COLO829 (cell line): ENCODE data around the gene RNF207.

Experiments used
- DNase-seq: peaks from one replicate; pipeline ENCODE4 v3.0.0; 2012; ENCODE audit warnings: low spot score

The RNF207 gene, protein sequence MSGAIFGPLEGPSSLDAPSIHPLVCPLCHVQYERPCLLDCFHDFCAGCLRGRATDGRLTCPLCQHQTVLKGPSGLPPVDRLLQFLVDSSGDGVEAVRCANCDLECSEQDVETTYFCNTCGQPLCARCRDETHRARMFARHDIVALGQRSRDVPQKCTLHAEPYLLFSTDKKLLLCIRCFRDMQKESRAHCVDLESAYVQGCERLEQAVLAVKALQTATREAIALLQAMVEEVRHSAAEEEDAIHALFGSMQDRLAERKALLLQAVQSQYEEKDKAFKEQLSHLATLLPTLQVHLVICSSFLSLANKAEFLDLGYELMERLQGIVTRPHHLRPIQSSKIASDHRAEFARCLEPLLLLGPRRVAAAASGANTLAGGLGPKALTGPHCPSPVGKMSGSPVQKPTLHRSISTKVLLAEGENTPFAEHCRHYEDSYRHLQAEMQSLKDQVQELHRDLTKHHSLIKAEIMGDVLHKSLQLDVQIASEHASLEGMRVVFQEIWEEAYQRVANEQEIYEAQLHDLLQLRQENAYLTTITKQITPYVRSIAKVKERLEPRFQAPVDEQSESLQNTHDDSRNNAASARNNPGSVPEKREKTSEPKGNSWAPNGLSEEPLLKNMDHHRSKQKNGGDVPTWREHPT

GRCh38 chr1:6205849-6206519, at the start of gene RNF207:
Gene RNF207 (plus strand): TSS chr1:6206119. CDS start chr1:6206536, 417 bp downstream.
- no peak for DNase-seq

GRCh38 chr1:6157132-6157527, 48.8 kb upstream of the RNF207 start:
- no peak for DNase-seq

DNA sequence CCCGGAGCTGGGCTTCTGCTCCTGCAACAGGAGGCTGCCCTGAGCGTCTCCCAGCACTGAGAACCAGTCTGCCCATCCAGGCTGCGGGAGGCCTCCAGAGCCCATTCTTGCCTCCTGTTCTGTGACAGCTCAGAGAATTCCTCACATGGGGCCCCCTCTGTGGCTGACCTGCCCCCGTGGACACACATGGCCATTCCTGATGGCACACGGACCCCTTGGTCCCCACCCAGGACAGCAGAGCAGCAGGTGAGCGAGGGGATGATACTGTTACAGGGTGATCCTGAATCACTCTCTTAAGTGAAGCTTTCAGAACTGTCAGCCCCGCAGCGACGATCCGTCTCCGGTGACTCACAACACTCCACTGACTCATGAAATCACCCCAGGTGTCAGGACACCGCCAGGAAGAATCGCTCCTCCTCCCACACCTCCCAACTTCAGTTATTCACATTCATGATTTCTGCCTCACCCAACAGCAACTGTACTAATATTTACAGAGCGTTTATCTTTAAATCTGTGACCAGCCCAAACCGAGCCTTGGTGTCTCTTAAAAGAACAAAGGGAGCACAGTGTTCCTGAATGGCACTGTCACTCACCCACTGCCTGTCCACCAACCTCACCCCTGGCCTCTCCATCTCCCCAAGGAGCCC, 48.3 kb upstream of the RNF207 start:
- DNase-seq = peak; percentile 73

DNA sequence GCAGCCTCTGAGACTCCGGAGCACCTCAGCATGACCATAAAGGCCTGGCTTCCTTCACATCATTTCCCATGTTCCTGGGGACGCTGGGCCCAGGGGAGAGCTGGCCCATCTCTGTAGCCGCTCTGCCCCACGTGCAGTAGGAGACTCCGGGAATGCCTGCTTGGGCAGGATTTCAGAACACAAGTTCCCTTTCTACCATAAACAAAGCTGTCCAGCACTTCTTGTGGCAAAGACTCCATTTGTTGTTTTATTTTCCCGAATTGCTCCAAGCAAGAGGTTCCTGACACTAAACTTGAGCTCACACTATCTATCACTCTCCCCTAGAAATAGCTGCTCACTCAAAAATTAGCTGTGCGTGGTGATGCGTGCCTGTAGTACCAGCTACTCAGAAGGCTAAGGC, 47.7 kb upstream of the RNF207 start:
- DNase-seq = no peak

DNA sequence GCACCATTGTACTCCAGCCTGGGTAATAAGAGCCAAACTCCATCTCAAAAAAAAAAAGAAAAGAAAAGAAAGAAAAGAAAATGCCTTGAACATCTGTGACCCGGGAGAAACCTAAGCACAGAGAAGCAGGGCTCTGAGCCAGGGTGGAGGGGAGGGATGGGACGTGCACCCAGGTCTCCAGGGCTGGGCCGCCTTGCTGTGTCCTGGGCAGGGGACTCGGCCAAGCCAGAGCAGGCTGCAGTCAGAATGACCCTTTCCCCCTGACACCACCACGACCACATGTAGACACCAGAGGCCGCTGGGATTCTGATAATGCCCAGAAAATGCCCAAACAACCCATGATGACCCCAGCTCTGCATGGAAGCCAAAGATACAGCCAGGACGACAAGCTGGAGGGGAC, 43.6 kb upstream of the RNF207 start:
- no peak for DNase-seq

DNA sequence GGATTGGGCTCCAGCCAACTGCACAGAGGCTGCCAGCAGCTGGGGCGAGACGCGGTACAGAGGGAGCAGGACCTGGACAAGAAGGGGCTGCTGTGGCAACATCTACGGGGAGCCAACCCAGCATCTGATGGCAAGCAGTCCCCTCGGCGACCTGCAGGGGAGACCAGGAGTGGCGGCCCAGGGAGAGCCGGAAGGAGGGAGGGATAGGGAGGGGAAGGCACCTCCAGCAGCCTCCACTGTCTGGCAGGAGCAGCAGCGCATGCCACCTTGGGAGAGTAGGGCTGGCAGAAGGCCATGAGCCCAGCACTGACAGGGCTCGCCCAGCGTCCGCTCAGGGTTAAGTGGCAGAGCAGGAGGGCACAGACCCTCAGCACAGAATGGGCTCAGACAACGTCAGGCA, 43.1 kb upstream of the RNF207 start:
- DNase-seq = no peak

DNA sequence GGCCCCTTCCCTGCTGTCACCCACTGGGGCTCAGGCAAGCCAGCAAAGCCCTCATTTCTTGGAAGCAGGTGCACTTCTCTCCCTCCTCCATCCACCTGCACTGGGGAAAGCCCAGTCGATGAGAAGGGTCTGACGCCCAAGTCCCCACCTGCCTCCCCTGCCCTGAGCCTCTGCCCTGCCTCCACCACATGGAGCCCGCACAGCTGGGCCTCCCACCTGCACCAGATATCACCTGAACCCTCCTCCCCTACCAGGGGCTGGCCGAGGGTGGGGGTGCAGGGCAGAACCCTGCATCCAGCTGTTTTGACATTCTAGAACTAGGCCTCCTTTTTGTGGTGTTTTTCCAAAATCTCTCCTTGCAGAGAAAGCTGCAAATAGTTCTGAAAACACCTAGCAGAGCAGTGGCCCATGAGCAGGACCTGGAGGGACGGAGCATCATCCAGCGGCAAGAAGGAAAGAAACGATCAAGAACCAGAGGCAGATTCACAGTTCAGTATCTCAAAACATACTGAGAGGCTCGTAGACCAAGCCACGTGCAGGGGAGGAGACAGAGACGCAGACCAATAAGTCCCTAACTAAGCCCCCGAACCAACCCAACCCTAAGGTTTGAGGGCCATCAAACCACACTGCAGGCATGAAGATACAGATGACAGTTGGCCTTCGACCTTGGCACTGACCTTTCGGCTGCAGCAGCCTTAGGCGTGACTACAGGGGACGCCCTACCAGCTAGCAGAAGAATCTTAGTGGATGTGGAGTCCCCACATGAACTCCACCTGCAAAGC, 42.5 kb upstream of the RNF207 start:
- DNase-seq = no peak

DNA sequence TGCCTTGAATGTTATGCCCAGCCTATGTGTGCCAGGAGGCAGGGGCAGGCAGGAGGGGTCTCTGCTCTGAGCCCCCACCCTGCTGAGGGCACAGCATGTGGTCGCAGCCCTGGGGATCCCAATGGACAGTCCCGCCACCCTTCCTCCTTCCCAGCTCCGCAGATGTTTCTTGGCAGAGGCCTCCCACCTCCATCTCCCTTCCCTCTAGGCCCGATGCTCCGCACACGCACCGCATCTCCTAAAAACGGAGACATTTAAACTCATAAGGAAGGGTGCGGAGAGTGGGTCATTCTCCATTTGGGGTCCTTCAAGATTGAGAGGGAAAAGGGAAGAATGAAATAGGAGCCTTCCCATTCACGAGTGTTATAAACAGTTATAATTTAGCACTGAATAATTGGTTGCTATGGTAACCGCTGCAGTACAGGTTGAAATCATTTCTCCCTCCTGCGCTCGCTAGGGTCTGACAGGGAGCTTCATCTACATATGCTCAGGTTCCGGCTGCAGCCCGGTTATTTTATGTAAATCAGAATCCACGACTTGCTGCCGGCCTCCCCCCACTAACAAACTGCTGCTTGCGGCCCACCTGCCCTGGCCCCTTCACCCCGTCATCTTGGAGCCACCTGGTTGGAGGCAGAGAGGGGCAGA, 41.8 kb upstream of the RNF207 start:
- DNase-seq = no peak

- no peak for DNase-seq
Measured at GRCh38 chr1:6165027-6165426, 40.9 kb upstream of the RNF207 start.

- no peak for DNase-seq
Measured at GRCh38 chr1:6165441-6165985, 40.4 kb upstream of the RNF207 start.

GRCh38 chr1:6166221-6166620, 39.7 kb upstream of the RNF207 start:
- no peak for DNase-seq

GRCh38 chr1:6166655-6167390, 39.1 kb upstream of the RNF207 start:
- DNase-seq = no peak

DNA sequence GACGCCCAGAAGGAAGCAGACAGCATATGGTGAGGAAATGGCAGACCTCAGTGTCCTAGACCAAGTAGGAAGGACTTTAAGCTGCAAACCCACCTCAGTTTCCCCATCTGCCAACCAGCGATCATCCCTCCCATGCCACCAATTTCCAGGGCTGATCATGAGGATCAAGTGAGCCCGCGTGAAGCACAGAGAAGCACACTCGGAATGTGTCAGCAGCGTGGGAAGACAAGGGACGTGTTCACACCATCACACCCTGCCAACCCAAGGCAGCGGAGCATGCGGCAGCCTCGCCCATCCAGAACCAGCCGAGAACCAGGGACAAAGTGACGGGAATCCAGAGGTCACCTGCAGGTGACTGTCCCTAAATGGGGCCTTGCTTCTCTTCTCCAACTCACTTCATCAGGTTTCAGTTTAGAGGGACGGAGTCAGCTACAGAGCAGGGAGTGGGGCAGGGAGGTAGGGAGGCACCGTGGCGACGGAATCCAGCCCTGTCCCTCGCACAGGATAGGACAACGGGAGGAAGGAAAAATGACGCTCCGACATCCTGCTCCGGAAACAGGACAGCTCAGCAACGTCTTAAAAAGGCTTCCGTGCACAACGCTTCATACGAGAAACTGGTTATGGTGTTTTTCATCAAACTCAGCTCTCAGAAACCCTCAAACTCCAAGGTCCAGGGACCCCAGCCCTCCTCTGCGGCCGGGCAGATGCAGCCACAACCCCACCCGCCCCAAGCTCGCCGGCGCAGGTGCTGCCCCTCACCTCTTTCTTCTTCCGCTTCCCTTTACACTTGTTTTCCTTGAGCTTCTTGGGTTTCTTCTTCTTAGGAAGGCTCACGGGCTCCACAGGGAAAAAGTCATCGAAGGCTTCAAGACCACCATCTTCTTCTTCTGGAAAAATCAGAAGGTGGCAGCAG, 38.3 kb upstream of the RNF207 start:
- no peak for DNase-seq

DNA sequence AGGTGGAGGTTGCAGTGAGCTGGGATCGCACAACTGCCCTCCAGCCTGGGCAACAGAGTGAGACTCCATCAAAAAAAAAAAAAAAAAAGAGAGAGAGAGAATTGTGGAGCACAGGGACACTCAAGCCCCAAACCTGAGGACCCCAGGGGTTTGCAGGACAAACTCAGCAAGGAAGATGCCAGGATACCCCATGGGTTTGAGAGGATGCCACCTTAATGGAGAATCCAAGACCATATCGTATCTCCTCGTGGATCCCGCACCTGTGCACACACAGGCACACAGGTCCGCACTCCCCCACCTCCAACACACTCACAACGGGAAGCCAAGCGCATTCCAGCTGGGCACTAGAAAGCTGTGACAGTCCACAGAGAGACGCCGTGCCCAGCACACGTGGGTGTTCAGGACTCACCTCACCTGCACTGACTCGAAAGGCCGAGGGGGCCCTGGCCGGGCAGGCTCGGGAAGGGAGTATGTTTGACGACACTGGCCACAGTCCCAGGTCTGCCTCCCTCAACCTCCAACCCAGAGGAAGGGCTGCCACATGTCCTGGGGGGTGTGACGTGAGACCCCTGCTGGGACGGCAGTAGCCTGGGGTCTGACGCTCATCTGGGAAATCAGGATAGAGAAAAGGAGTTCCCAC, 36.9 kb upstream of the RNF207 start:
- DNase-seq = no peak

DNA sequence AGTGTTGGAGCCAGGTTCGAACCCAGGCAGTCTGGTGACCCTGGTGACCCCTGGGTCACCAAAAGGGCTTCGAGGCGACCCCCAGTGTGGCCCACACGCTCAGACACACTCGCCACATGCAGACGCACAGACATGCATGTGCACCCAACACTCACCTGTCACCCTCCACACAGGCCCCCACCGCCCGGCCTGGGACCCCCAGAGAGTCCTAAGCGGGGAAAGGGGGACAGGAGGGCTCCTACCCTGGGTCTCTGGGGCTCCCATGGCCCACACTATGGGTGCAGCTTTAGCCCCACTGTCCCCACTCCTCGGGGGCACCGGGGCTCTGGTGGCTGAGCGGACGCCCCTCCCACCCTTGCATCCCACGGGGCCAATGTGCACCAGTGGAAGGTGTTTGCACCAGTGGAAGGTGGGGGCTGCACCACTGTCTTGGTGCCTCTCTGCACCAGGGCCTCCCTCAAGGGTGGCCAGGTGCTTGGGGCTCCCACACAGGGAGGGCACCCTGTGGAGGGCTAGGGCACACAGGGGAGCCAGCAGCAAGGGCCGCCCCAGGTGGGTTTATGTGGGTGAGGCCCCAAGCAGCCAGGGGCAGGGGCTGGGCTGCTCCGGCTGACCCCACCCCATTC, 35.7 kb upstream of the RNF207 start:
- DNase-seq = no peak

DNA sequence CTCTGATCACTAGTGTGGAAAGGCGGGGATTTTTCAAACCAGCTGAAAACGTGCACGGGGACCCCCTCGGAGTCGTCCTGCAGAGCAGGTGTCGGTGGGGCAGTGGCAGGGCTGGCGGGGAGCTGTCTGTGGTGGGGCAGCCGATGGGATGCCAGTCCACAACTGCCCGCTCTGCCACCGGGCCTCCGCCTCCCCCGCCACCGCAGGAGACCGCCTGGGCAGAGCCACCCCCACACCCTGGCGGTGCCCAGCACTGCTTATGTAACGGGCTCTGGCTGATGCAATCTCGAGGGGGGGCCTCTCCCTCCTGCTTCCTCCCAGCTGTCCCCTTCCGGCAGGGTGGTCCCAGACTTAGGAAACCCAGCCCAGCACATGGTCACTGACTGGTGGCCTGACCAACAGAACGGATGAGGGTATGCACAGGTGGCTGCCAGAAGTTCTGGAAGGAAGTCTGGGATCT, 35.1 kb upstream of the RNF207 start:
- no peak for DNase-seq

DNA sequence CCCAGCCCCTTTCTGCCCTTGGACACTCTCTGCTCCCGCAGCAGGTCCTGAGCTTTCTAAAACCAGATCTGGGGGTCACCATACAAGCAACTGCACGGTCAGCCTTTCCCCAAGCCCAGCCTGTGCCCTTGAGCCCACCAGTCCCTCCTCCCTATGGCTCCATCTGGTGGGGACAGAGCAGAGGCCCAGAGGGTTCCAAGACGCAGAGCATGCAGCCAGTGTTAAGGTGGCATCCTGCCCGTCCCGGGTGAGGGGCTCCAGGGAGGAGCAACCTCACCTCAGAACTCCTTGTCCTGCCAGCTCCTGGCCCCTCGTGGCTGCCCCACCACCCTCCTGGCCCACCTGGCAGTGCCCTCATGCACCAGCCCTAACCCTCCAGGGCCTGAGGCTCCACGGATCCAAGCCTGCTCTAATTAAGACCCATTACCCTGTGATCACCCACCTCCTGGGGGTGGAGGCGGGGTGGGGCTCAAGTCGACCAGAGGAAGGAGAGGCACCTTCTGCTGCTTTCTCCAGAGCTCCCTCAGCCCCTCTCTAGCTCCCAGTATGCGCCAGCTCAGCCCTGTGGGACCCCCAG, 34.3 kb upstream of the RNF207 start:
- DNase-seq = no peak

- no peak for DNase-seq
Measured at GRCh38 chr1:6172549-6172948, 33.4 kb upstream of the RNF207 start.
